Body of pancreas (tissue), 4 donors: ENCODE data around the gene RERG. TPM values are rescaled to one million over a fixed set of nuclear protein-coding genes. Genes with fewer than 3 reads are reported as not detected.

Experiments used
- ATAC-seq: fragments of 150-250 bp; one replicate; pipeline ENCODE4 v1.9.1; 2016
- DNase-seq, 4 donors: peaks; one replicate each; pipeline ENCODE4 v3.0.0-alpha.2; 2019
- H3K27ac ChIP-seq, 4 donors: fragments of 200-600 bp; sonication (generic); 1 replicate in 3 of 4; 2 replicates in 1 of 4; pipeline versions ENCODE4 v1.5.1 to v1.6.1; 2016 to 2019; ENCODE audit warnings: mild to moderate bottlenecking in 1 of 4, mixed read lengths in 1 of 4, moderate library complexity in 1 of 4
- H3K27me3 ChIP-seq, 2 donors: fragments of 200-600 bp; sonication (generic); one replicate each; pipeline ENCODE4 v1.6.0; 2016; ENCODE audit warnings: mild to moderate bottlenecking in 1 of 2
- H3K36me3 ChIP-seq, 2 donors: fragments of 200-600 bp; sonication (generic); replicated peaks in 1 of 2; 2 replicates each; pipeline ENCODE4 v1.5.1; 2016; ENCODE audit warnings: low read depth in 2 of 2; ENCODE audit not compliant: insufficient read depth in 1 of 2
- H3K4me1 ChIP-seq: fragments of 200-600 bp; sonication (generic); one replicate; pipeline ENCODE4 v1.6.0; 2016
- H3K4me3 ChIP-seq, 2 donors: fragments of 200-600 bp; sonication (generic); 1 replicate in 1 of 2; 2 replicates in 1 of 2; pipeline ENCODE4 v1.5.1; 2016 to 2019
- H3K9me3 ChIP-seq, 3 donors: fragments of 200-600 bp; sonication (generic); 1 replicate in 2 of 3; 2 replicates in 1 of 3; pipeline ENCODE4 v1.5.1; 2016
- CTCF ChIP-seq, 7 experiments: fragments of 450-650 bp in 4 of 7; fragments of 200-600 bp in 3 of 7; sonication (generic) in 3 of 7; IDR thresholded peaks; one replicate each; pipeline ENCODE4 v1.5.1; 2016 to 2019; ENCODE audit warnings: antibody characterized with exemption in 7 of 7
- POLR2A ChIP-seq, 3 donors: fragments of 450-650 bp; IDR thresholded peaks; one replicate each; pipeline ENCODE4 v1.6.1; 2016; ENCODE audit warnings: antibody characterized with exemption in 3 of 3, mild to moderate bottlenecking in 2 of 3
- WGBS, 2 donors: methylation state at CpG; one replicate each; pipeline ENCODE4 v1.1.5; 2017; 5-methylcytosine and 5-hydroxymethylcytosine counted together
- intact Hi-C: fragments of 100-400 bp; cut with DNase I; formaldehyde crosslinking; loops from one replicate; pipeline ENCODE4 v1.15.1; 2023
- total RNA-seq, 2 donors: library from RNA; depleted of rRNA; stranded (reverse); fragments of >200 nt; gene quantifications; one replicate each; pipeline ENCODE4 v1.1.0, GENCODE V29; 2016

The RERG gene
- total RNA-seq, 2 donors from 2014 or later, result 10.9 to 13.8 TPM

GRCh38 chr12:15116983-15117382 is 104.2 kb downstream of the RERG start:
- no peak for ATAC-seq
- no peaks in the 10 kb centered on the region for H3K27me3 ChIP-seq
- no peak overlapping the region for H3K27ac ChIP-seq
- H3K4me3 ChIP-seq, result no peak overlapping the region
- TF ChIP-seq CTCF (IDR thresholded peaks at IDR 0.05), result no peak
- TF ChIP-seq POLR2A (IDR thresholded peaks at IDR 0.05), result no peak
- 40 to 55% methylated on average over 1 of the region's 1 CpG for WGBS, 2 donors
- no peaks in the 10 kb centered on the region for H3K36me3 ChIP-seq
- no peaks in the 10 kb centered on the region for H3K9me3 ChIP-seq
- intact Hi-C loops, result no loop called here
- no peak for DNase-seq
- H3K4me1 ChIP-seq, result no peaks in the 10 kb centered on the region

- 41 to 47% methylated on average over 4 of the region's 4 CpGs for WGBS, 2 donors
- DNase-seq, result no peak
- H3K4me3 ChIP-seq, result no peak overlapping the region
- no peak for ATAC-seq
- no peaks in the 10 kb centered on the region for H3K36me3 ChIP-seq
- no peaks in the 10 kb centered on the region for H3K9me3 ChIP-seq
- H3K4me1 ChIP-seq, result no peaks in the 10 kb centered on the region
- intact Hi-C loops, result no loop called here
- TF ChIP-seq CTCF (IDR thresholded peaks at IDR 0.05) (no peak), POLR2A (IDR thresholded peaks at IDR 0.05) (no peak)
- H3K27me3 ChIP-seq, result no peaks in the 10 kb centered on the region
- no peak overlapping the region for H3K27ac ChIP-seq
Measured at GRCh38 chr12:15116086-15116485, 105.1 kb downstream of the RERG start.

GRCh38 chr12:15115434-15115833 is 105.8 kb downstream of the RERG start:
- TF ChIP-seq CTCF (IDR thresholded peaks at IDR 0.05) (no peak), POLR2A (IDR thresholded peaks at IDR 0.05) (no peak)
- Histone ChIP-seq H3K9me3 (no peaks in the 10 kb centered on the region), H3K4me1 (no peaks in the 10 kb centered on the region), H3K36me3 (no peaks in the 10 kb centered on the region), H3K27me3 (no peaks in the 10 kb centered on the region), H3K4me3 (no peak overlapping the region), H3K27ac (no peak overlapping the region)
- DNase-seq (no peak), ATAC-seq (no peak)
- 80 to 90% methylated on average over 3 of the region's 3 CpGs for WGBS, 2 donors
- intact Hi-C loops, result no loop called here

- intact Hi-C loops, result no loop called here
- no peaks in the 10 kb centered on the region for H3K27me3 ChIP-seq
- H3K27ac ChIP-seq, result no peak overlapping the region
- DNase-seq, result no peak
- TF ChIP-seq CTCF (IDR thresholded peaks at IDR 0.05) (no peak), POLR2A (IDR thresholded peaks at IDR 0.05) (no peak)
- no peak for ATAC-seq
- H3K36me3 ChIP-seq, result no peaks in the 10 kb centered on the region
- H3K4me3 ChIP-seq, result no peak overlapping the region
- no peaks in the 10 kb centered on the region for H3K4me1 ChIP-seq
- H3K9me3 ChIP-seq, result no peaks in the 10 kb centered on the region
- WGBS, 2 donors, result 84 to 90% methylated on average over 4 of the region's 4 CpGs
Measured at GRCh38 chr12:15114501-15114900, 106.7 kb downstream of the RERG start.

- intact Hi-C loops, result no loop called here
- no peak overlapping the region for H3K27ac ChIP-seq
- DNase-seq (no peak), ATAC-seq (no peak)
- TF ChIP-seq CTCF (IDR thresholded peaks at IDR 0.05) (no peak), POLR2A (IDR thresholded peaks at IDR 0.05) (no peak)
- no peaks in the 10 kb centered on the region for H3K4me1 ChIP-seq
- no peaks in the 10 kb centered on the region for H3K9me3 ChIP-seq
- H3K27me3 ChIP-seq, result no peaks in the 10 kb centered on the region
- no peak overlapping the region for H3K4me3 ChIP-seq
- 24 to 41% methylated on average over 1 of the region's 1 CpG for WGBS, 2 donors
- H3K36me3 ChIP-seq, result no peaks in the 10 kb centered on the region
Measured at GRCh38 chr12:15092826-15093225, 128.4 kb downstream of the RERG start.
